Right lung (tissue), 5 donors: ENCODE measurements around the gene PSMD2. TPM values are rescaled to one million over a fixed set of nuclear protein-coding genes. Genes with fewer than 3 reads are reported as not detected.

ENCODE experiments used
- DNase-seq, 2 donors: peaks; one replicate each; pipeline ENCODE4 v3.0.0-alpha.2; 2013
- polyA plus RNA-seq, 5 donors: library from polyadenylated mRNA; unstranded; fragments of 120-200 nt; gene quantifications; one replicate each; pipeline versions ENCODE4 v1.2.1 to v1.2.3, GENCODE V29; 2013; ENCODE audit warnings: inconsistent platforms in 1 of 5, low replicate concordance in 1 of 5; ENCODE audit not compliant: insufficient read length in 5 of 5, insufficient read depth in 1 of 5

Gene PSMD2
- polyA plus RNA-seq, 5 donors, result 183 to 213 (median 205) TPM

DNA sequence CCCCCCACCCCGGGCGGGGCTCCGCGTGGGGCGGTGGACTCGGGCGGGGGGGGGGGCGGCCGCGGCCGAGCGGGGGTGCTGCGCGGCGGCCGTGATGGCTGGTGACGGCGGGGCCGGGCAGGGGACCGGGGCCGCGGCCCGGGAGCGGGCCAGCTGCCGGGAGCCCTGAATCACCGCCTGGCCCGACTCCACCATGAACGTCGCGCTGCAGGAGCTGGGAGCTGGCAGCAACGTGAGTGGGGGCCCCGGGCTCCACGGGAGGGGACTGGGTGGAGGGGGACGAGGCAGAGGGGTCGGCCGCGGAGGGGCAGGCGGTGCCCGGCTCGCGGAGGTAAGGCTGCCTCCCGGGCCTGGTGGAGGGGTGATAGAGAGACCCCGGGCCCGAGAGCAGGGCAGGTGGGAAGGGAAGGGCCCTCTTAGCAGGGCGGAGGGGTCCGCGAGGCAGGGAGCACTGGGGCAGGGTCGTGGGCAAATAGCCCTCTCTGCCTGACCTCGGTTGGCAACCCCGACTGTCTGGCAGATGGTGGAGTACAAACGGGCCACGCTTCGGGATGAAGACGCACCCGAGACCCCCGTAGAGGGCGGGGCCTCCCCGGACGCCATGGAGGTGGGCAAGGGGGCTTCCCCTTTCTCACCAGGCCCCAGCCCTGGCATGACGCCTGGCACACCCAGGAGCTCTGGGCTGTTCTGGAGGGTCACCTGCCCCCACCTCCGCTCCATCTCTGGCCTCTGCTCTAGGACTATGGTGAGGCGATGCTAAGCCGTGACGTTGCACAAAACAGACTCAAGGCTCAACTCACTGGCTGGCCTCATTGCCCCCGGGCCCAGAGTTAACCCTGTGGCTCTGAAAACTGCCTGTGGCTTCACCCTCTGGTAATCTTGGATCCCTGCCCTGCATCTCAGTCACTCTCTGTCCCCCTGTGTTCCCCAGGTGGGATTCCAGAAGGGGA lies 22.8 kb upstream of the PSMD2 start, which contains the start of gene ECE2:
Gene ECE2, plus strand, starts transcription at position 62 of the 950 bp plus-strand sequence. Its CDS starts 132 bp downstream, at position 194.
- DNase-seq, result no peak

DNA sequence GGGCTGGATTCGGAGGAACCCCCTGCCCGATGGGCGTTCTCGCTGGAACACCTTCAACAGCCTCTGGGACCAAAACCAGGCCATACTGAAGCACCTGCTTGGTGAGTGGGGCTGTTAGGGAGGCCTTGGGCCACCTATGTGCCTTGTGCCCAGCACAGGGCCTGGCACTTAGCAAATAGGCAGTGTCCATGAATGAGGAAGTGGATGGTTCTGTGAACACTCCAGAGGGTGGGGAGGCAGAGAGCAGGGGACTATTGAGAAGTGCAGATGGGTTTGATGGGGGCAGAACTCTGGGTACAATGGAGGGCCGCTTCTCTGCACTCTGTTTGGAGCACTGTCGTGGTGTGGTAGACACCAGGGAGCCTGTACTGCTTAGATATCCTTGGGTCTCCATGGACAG lies 21.7 kb upstream of the PSMD2 start:
- no peak for DNase-seq

DNA sequence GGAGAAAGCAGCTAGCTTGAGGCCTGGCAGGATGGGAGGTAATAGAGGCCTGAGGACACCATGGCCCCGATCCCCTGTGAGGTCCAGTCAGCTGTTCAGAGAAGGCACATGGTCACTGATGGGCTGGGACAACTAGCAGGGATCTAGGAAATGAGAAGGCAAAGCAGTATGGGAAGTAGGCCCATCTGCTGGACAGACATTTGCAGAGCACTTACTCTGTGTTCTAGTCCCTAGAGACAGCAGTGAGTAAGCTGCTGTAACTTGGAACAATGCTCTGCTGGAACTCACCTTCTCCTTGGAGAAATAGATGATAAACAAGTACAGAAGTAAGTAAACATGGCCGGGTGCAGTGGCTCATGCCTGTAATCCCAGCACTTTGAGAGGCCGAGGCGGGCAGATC lies 16.1 kb upstream of the PSMD2 start:
- no peak for DNase-seq

DNA sequence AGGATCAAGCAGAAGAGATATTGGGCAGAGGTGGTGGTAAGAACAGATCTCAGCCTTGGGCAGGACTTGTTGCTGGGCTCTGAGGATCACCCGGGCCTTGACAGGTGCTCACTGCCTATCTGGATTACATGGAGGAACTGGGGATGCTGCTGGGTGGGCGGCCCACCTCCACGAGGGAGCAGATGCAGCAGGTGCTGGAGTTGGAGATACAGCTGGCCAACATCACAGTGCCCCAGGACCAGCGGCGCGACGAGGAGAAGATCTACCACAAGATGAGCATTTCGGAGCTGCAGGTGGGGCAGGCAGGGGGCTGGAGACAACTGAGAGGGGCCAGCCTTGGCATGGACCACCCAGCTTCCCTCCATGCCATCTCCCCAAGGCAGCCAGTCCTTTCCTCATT lies 15.4 kb upstream of the PSMD2 start:
- no peak for DNase-seq

DNA sequence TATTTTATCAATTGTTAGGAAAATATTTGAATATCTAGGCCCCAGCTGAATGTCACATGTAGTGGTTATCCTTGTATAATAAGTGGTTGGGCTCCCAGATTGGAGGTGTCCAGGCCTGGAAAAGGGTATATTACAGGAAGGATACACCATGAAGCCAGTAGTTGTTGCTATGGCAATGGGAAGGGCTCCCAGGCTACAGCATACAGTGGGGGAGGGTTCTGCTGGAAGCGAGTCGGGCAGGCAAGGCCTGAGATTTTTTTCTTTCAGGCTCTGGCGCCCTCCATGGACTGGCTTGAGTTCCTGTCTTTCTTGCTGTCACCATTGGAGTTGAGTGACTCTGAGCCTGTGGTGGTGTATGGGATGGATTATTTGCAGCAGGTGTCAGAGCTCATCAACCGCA lies 14.3 kb upstream of the PSMD2 start:
- peak; percentile 34 to 52 for DNase-seq

DNA sequence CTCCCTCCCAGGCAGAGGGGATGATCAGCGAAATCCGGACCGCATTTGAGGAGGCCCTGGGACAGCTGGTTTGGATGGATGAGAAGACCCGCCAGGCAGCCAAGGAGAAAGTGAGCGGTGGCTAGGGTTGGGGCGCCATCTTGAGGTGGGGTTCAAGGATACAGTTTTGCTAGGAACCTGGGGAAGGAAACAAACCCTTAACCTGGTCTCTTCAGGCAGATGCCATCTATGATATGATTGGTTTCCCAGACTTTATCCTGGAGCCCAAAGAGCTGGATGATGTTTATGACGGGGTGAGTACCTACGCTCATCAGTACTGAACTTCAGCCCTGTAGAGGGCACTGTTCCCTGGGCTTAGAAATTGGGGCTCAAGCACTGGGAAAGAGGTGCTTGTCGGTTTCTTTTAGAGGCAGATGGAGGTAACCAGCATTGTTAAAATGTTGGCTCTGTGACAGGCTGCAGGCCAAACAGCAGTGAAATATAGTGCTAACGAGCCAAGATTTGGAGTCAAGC lies 9.6 kb upstream of the PSMD2 start:
- DNase-seq, result no peak

DNA sequence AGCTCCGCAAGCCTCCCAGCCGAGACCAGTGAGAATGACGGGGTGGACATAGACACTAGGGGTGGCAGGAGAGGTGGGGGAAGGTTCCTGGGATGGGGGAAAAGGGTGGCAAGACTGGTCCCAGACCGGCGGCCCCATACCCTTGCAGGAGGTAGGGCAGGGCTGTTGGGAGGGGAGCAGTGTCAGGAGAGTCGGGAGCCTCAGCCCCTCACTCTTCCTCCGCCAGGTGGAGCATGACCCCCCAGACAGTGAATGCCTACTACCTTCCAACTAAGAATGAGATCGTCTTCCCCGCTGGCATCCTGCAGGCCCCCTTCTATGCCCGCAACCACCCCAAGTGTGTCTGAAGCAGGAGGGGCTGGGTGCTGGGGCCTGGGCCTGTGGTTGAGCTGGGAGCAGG lies 8.7 kb upstream of the PSMD2 start:
- no peak for DNase-seq

DNA sequence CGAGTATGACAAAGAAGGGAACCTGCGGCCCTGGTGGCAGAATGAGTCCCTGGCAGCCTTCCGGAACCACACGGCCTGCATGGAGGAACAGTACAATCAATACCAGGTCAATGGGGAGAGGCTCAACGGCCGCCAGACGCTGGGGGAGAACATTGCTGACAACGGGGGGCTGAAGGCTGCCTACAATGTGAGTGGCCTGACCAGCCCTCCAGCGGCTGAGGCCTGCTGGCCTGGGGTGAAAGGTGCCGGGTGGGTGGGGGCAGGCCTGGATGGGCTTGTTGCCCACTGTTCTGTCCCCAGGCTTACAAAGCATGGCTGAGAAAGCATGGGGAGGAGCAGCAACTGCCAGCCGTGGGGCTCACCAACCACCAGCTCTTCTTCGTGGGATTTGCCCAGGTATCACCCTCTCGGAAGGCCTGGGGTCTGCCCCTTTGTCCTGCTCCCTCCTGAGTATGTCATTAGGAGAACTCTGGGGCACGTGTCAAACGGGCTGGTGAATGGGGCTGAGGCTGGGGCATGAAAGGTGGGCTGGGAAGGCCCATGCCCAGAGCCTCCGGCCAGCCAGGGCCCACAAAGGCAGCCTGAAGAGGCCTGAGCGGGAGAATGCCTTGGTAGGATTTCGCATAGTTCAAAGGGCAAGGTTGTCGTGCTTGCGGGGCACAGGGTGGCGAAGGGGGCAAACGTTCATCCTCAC lies 7.8 kb upstream of the PSMD2 start:
- DNase-seq, result no peak

DNA sequence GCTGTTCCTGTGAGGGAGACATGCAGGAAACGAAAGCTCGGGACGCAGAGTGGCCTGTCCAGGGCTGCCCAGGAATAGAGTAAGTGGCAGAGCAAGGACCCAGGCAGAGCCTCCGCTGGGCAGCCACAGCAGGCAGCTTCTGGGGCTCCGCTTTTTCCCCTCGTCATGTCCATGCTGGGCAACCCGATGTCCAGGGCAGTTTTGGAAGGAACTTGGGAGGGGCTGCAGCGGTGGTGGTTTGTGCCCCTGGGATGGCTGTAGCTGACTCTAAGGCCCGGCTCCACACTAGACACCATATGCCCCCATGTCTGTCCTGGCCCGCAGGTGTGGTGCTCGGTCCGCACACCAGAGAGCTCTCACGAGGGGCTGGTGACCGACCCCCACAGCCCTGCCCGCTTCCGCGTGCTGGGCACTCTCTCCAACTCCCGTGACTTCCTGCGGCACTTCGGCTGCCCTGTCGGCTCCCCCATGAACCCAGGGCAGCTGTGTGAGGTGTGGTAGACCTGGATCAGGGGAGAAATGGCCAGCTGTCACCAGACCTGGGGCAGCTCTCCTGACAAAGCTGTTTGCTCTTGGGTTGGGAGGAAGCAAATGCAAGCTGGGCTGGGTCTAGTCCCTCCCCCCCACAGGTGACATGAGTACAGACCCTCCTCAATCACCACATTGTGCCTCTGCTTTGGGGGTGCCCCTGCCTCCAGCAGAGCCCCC lies 7.1 kb upstream of the PSMD2 start:
- DNase-seq, result no peak

DNA sequence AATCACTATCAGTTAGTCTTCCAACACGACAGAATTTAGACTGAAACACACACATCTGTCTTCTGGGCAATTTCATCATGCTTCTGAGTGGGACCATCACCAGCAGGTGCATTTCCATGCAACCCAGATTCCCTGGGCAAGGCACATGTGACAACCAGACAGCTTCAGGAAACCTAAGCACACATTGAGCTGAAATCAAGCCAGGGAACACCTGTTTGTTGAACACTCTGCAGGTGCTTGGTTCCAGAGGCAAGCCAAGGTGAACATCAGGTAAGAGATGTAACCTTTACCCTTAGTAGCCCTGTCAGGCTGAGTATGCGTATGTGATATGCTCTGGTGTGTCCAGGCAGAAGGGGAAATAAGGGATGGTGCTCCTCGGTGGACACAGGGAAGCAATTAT lies 3.3 kb upstream of the PSMD2 start:
- DNase-seq, result no peak

DNA sequence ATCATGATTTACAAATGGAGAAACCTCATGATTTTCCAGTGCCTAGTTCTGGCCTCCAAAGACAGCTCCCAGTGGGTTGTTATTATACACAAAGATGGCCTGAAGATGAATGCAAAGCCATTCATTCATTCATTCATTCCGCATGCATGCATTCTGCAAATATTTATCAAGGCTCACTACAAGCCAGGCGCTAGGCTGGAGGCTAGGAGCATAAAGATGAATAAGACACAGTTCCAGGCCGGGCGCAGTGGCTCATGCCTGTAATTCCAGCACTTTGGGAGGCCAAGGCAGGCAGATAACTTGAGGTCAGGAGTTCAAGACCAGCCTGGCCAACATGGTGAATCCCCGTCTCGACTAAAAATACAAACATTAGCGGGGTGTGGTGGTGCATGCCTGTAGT lies 2.4 kb upstream of the PSMD2 start:
- DNase-seq, result no peak

DNA sequence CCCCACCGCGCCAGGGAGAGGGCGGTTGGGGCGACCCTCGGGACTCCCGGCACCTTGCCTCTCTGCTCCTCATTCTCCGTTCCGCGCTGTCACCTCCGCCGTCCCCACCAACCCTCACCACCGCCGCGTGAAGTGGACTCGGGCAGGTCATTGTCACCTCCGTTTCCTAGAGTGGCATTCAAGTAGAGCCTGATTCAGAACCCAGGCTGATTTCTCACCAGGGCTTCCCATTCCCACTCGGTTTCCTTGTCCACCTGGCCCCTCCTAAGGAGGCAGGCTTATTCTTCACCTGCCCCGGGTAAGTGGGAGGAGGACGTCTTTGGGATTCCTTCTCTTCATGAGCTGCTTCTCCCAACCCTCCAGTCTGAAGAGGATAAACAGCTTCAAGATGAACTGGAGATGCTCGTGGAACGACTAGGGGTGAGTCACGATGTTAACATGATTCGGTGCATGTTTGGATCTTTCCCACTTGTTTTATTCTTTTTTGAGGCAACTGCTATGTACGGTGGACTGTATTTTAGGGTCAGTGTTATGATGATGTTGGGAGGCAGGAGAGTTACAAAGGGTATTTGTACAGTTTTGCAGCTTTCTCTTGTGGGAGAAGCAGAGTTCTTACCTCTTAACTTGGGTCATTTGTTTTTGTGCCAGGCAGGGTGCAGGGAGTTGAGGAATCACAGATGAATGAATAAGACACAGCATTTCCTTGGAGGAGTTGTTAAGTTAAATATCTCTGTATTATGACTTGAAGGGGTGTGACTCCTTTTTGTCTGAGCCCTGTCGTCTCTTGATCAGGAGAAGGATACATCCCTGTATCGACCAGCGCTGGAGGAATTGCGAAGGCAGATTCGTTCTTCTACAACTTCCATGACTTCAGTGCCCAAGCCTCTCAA lies 692 bp downstream of the PSMD2 start:
- DNase-seq, result no peak

DNA sequence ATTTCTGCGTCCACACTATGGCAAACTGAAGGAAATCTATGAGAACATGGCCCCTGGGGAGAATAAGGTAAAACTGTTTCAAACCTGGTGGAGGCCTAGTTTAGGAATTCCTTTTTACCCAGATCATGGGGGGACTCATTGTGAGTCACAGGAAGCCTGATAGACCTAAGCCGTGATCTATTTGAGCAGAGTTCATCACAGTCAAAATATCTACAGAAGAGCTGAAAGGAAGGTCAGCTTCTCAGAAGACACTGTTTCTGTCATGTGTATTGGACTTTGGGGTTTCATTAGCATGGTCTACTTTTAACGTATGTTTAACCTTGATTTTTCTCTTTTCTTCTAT lies 1.3 kb downstream of the PSMD2 start:
- no peak for DNase-seq

DNA sequence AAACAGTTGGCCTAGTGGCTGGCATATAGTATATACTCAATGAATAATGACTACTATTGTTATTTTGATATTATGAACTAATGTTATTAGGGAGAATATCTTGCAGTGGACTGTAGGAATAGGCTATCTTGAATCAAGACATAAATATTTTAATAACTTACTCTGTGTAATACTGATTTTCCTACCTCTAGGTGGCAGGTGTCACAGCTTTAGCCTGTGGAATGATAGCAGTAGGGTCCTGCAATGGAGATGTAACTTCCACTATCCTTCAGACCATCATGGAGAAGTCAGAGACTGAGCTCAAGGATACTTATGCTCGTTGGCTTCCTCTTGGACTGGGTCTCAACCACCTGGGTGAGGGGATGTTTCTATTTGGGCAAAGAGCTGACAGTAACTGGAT lies 6.5 kb downstream of the PSMD2 start:
- DNase-seq, result no peak

DNA sequence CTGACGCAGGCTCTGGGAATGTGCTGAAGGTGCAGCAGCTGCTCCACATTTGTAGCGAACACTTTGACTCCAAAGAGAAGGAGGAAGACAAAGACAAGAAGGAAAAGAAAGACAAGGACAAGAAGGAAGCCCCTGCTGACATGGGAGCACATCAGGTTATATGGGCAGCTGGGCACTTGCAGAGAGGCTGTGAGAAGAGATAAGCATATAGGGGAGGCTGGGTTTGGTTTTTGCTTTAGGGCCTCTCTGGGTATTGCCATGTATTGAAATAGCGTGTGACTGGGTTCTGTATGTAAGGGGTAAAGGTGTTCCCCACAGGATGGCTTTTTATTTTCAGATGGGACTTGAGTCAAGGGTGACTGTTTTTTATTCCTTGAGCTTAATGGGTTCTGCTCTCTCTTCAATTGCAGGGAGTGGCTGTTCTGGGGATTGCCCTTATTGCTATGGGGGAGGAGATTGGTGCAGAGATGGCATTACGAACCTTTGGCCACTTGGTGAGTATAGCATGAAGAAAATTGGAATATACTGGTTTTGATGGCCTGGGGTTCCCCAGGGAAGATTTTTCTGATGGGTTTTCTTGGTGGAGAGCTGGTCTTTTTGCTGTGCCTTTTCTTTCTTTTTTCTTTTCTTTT lies 7.4 kb downstream of the PSMD2 start:
- no peak for DNase-seq

DNA sequence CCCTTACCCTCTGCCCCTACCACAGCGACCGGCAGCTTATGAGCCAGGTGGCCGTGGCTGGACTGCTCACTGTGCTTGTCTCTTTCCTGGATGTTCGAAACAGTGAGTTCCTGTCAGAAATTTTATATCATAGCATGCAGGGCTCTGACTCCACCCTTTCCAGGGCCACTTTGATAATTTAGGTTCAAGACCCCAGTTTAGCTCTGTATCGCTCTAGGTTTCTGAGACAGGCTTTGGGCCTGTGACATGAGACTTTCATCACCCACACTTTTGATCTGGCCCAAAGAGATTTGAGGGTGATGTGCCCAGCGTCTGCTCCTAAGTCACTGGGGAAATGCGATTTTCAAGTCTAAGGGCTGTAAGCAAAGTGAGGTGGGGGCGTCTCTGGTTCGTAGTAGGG lies 8.9 kb downstream of the PSMD2 start:
- DNase-seq, result no peak

DNA sequence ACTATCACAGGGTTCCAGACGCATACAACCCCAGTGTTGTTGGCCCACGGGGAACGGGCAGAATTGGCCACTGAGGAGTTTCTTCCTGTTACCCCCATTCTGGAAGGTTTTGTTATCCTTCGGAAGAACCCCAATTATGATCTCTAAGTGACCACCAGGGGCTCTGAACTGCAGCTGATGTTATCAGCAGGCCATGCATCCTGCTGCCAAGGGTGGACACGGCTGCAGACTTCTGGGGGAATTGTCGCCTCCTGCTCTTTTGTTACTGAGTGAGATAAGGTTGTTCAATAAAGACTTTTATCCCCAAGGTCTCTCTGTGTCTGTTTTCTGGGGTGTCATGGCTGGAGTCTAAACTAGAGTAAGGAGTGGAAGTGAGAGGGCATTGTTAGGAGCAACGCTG lies 9.7 kb downstream of the PSMD2 start:
- DNase-seq, result no peak

DNA sequence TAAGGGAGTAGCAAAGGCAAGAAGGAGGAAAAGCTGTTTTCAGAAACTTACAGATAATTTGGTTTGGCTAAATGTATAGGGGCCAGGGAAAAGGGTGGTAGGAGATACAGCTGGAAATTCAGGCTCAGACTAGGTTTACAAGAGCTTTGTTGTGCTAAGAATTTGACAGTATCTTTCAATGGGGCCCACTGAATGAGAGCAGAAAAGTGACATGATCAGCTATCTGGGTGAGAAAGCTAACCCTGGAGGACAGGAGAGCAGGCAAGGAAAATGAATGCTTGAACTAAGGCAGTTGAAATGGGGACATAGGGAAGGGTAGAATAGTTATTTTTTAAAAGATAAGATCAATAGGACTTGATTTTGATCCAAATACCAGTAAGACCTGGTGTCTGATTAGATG lies 12.6 kb downstream of the PSMD2 start:
- DNase-seq, result no peak

DNA sequence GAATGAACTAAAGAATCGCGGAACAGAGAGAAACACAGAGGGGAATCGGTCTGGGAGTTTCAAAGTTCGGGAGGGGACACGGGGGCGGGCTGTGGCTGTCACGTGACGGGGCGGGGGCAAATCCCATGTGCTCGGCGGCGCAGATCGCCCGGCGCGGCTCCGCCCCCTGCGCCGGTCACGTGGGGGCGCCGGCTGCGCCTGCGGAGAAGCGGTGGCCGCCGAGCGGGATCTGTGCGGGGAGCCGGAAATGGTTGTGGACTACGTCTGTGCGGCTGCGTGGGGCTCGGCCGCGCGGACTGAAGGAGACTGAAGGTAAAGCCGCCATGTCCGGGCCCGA lies 15.3 kb downstream of the PSMD2 start, which contains the start of gene EIF4G1:
Gene EIF4G1, plus strand, starts transcription at position 244 of the 337 bp plus-strand sequence. CDS start 1,191 bp downstream, outside the sequence.
- DNase-seq, result peak; percentile 93 to 94

DNA sequence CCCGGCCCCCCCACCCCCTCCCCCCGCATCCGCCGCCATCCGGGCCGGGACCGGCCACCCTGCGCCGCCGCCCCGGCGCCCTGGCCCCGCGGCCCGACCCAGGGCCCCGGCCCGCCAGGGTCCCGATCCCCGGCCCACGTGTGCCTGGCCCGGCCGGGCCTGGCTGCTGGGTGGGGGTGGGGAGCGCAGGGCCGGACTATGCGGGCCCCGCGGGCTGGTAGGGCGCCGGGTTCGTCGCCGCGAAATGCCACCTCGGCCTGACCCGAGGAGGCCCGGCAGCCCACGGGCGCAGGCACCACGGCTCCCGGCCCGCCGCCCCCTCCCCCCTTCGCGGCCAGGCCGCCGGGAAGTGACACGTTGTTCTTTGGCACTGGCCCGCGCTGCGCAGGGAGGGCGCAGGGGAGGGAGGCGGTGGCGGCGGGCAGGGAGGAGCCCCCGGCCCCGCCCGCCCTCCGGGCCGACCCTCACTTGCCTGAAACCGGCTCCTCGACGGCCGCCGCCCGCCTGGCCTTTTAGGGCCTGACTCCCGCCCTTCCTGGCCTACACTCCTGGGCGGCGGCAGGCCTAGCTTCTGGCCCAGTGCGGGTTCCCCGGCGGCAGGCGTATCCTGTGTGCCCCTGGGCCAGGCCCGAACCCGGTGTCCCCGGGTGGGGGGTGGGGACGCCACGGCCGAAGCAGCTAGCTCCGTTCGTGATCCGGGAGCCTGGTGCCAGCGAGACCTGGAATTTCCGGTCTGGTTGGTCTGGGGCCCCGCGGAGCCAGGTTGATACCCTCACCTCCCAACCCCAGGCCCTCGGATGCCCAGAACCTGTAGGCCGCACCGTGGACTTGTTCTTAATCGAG lies 15.9 kb downstream of the PSMD2 start:
- peak; percentile 73 to 81 for DNase-seq
